ENCODE measurements around the gene PHTF1. TPM values are rescaled to one million over a fixed set of nuclear protein-coding genes. Genes with fewer than 3 reads are reported as not detected.
"Not testable (repeated sequence)": the region's sequence is repeated elsewhere in the genome, so short reads cannot be mapped to it uniquely, and the experiment has no call there.

PHTF1 gene
- total RNA-seq, 2 donors from 2014 or later = 12.9 to 16.2 TPM

- Mint-ChIP-seq H3K9me3 (no peaks in the 10 kb centered on the region), H3K36me3 (ENCODE audit: insufficient read depth in 2 of 2) (peaks cover 0 to 2% of the 10 kb centered on the region in 2 donors), H3K27ac (no peak overlapping the region), H3K4me1 (ENCODE audit: low read depth) (peaks cover 11% of the 10 kb centered on the region), H3K4me3 (no peak overlapping the region), H3K27me3 (ENCODE audit: low read depth) (no peaks in the 10 kb centered on the region)
- ATAC-seq (replicated peaks in 1 of 2) (no peak), DNase-seq (no peak)
Observed at GRCh38 chr1:113744114-113744513, 15.2 kb downstream of the PHTF1 start.

- peak overlapping the region; percentile 9 for H3K27ac Mint-ChIP-seq
- no peaks in the 10 kb centered on the region for H3K27me3 Mint-ChIP-seq (ENCODE audit: low read depth)
- H3K4me3 Mint-ChIP-seq = peak overlapping the region; percentile 5 to 54
- no peaks in the 10 kb centered on the region for H3K9me3 Mint-ChIP-seq
- DNase-seq (no peak), ATAC-seq (replicated peaks in 1 of 2) (peak; percentile 92 to 93)
- peaks cover 0 to 2% of the 10 kb centered on the region in 2 donors for H3K36me3 Mint-ChIP-seq (ENCODE audit: insufficient read depth in 2 of 2)
- peaks cover 11% of the 10 kb centered on the region for H3K4me1 Mint-ChIP-seq (ENCODE audit: low read depth)
Observed at GRCh38 chr1:113742515-113742914, 16.8 kb downstream of the PHTF1 start.

- ATAC-seq (replicated peaks in 1 of 2) (no peak), DNase-seq (no peak)
- Mint-ChIP-seq H3K27ac (no peak overlapping the region), H3K4me1 (ENCODE audit: low read depth) (peaks cover 11% of the 10 kb centered on the region), H3K9me3 (no peaks in the 10 kb centered on the region), H3K36me3 (ENCODE audit: insufficient read depth in 2 of 2) (peaks cover 0 to 2% of the 10 kb centered on the region in 2 donors), H3K4me3 (no peak overlapping the region), H3K27me3 (ENCODE audit: low read depth) (no peaks in the 10 kb centered on the region)
Observed at GRCh38 chr1:113734357-113735055, 24.8 kb downstream of the PHTF1 start.

- peaks cover 11% of the 10 kb centered on the region for H3K4me1 Mint-ChIP-seq (ENCODE audit: low read depth)
- no peaks in the 10 kb centered on the region for H3K9me3 Mint-ChIP-seq
- H3K36me3 Mint-ChIP-seq (ENCODE audit: insufficient read depth in 2 of 2) = peaks cover 2 to 4% of the 10 kb centered on the region in 2 donors
- no peak overlapping the region for H3K27ac Mint-ChIP-seq
- no peaks in the 10 kb centered on the region for H3K27me3 Mint-ChIP-seq (ENCODE audit: low read depth)
- H3K4me3 Mint-ChIP-seq = no peak overlapping the region
- peak in 1 of 2 donors; percentile 3 for DNase-seq
- ATAC-seq (replicated peaks in 1 of 2) = no peak
Observed at GRCh38 chr1:113732802-113733201, 26.5 kb downstream of the PHTF1 start.

- no peak overlapping the region for H3K27ac Mint-ChIP-seq
- peaks cover 17 to 36% of the 10 kb centered on the region in 2 donors for H3K36me3 Mint-ChIP-seq (ENCODE audit: insufficient read depth in 2 of 2)
- H3K27me3 Mint-ChIP-seq (ENCODE audit: low read depth) = no peaks in the 10 kb centered on the region
- ATAC-seq (replicated peaks in 1 of 2) (no peak), DNase-seq (no peak)
- no peaks in the 10 kb centered on the region for H3K4me1 Mint-ChIP-seq (ENCODE audit: low read depth)
- H3K4me3 Mint-ChIP-seq = no peak overlapping the region
- peaks cover 5 to 11% of the 10 kb centered on the region in 2 donors for H3K9me3 Mint-ChIP-seq
Observed at GRCh38 chr1:113721010-113721409, 38.3 kb downstream of the PHTF1 start.

GRCh38 chr1:113718621-113719020 lies 40.7 kb downstream of the PHTF1 start:
- H3K27me3 Mint-ChIP-seq (ENCODE audit: low read depth); ATAC-seq (replicated peaks in 1 of 2); H3K4me3 Mint-ChIP-seq; DNase-seq; H3K4me1 Mint-ChIP-seq (ENCODE audit: low read depth); H3K27ac Mint-ChIP-seq: not testable (repeated sequence)
- Mint-ChIP-seq H3K9me3 (peaks cover 5 to 11% of the 10 kb centered on the region in 2 donors), H3K36me3 (ENCODE audit: insufficient read depth in 2 of 2) (peaks cover 23 to 38% of the 10 kb centered on the region in 2 donors)

- Mint-ChIP-seq H3K9me3 (peaks cover 5 to 11% of the 10 kb centered on the region in 2 donors), H3K36me3 (ENCODE audit: insufficient read depth in 2 of 2) (peaks cover 25 to 38% of the 10 kb centered on the region in 2 donors)
- not testable (repeated sequence) for H3K27ac Mint-ChIP-seq; DNase-seq; H3K4me3 Mint-ChIP-seq; H3K4me1 Mint-ChIP-seq (ENCODE audit: low read depth); ATAC-seq (replicated peaks in 1 of 2); H3K27me3 Mint-ChIP-seq (ENCODE audit: low read depth)
Observed at GRCh38 chr1:113717506-113717905, 41.8 kb downstream of the PHTF1 start.

GRCh38 chr1:113714606-113715269 lies 44.5 kb downstream of the PHTF1 start:
- H3K4me3 Mint-ChIP-seq = no peak overlapping the region
- peaks cover 5% of the 10 kb centered on the region for H3K4me1 Mint-ChIP-seq (ENCODE audit: low read depth)
- peaks cover 5 to 11% of the 10 kb centered on the region in 2 donors for H3K9me3 Mint-ChIP-seq
- H3K27me3 Mint-ChIP-seq (ENCODE audit: low read depth) = no peaks in the 10 kb centered on the region
- H3K36me3 Mint-ChIP-seq (ENCODE audit: insufficient read depth in 2 of 2) = peaks cover 24 to 27% of the 10 kb centered on the region in 2 donors
- DNase-seq (no peak), ATAC-seq (replicated peaks in 1 of 2) (no peak)
- no peak overlapping the region for H3K27ac Mint-ChIP-seq

GRCh38 chr1:113701429-113701828 lies 57.9 kb downstream of the PHTF1 start:
- no peak overlapping the region for H3K4me3 Mint-ChIP-seq
- DNase-seq (no peak), ATAC-seq (replicated peaks in 1 of 2) (no peak)
- no peaks in the 10 kb centered on the region for H3K9me3 Mint-ChIP-seq
- H3K27me3 Mint-ChIP-seq (ENCODE audit: low read depth) = no peaks in the 10 kb centered on the region
- H3K4me1 Mint-ChIP-seq (ENCODE audit: low read depth) = peaks cover 12% of the 10 kb centered on the region
- no peak overlapping the region for H3K27ac Mint-ChIP-seq
- H3K36me3 Mint-ChIP-seq (ENCODE audit: insufficient read depth in 2 of 2) = peaks cover 0 to under 1% of the 10 kb centered on the region in 2 donors

GRCh38 chr1:113694910-113695309 lies 64.4 kb downstream of the PHTF1 start:
- DNase-seq = no peak
- H3K9me3 Mint-ChIP-seq = peaks cover 13 to 18% of the 10 kb centered on the region in 2 donors
- H3K27ac Mint-ChIP-seq = no peak overlapping the region
- H3K36me3 Mint-ChIP-seq (ENCODE audit: insufficient read depth in 2 of 2) = peaks cover 15 to 29% of the 10 kb centered on the region in 2 donors
- H3K4me1 Mint-ChIP-seq (ENCODE audit: low read depth) = no peaks in the 10 kb centered on the region
- H3K4me3 Mint-ChIP-seq = no peak overlapping the region
- no peak for ATAC-seq (replicated peaks in 1 of 2)
- no peaks in the 10 kb centered on the region for H3K27me3 Mint-ChIP-seq (ENCODE audit: low read depth)

- H3K27ac Mint-ChIP-seq = no peak overlapping the region
Observed at GRCh38 chr1:113692824-113693431, 66.4 kb downstream of the PHTF1 start.

GRCh38 chr1:113692342-113692741 lies 66.9 kb downstream of the PHTF1 start:
- no peak overlapping the region for H3K27ac Mint-ChIP-seq
- H3K4me3 Mint-ChIP-seq = no peak overlapping the region
- no peaks in the 10 kb centered on the region for H3K27me3 Mint-ChIP-seq (ENCODE audit: low read depth)
- H3K9me3 Mint-ChIP-seq = peaks cover 13 to 18% of the 10 kb centered on the region in 2 donors
- peaks cover 15 to 29% of the 10 kb centered on the region in 2 donors for H3K36me3 Mint-ChIP-seq (ENCODE audit: insufficient read depth in 2 of 2)
- no peaks in the 10 kb centered on the region for H3K4me1 Mint-ChIP-seq (ENCODE audit: low read depth)
- ATAC-seq (replicated peaks in 1 of 2) (no peak), DNase-seq (no peak)

More at GRCh38 chr1:113692824-113693431, 66.4 kb downstream of the PHTF1 start:
- Mint-ChIP-seq H3K9me3 (peaks cover 13 to 18% of the 10 kb centered on the region in 2 donors), H3K4me3 (no peak overlapping the region), H3K4me1 (ENCODE audit: low read depth) (no peaks in the 10 kb centered on the region), H3K36me3 (ENCODE audit: insufficient read depth in 2 of 2) (peaks cover 15 to 29% of the 10 kb centered on the region in 2 donors), H3K27me3 (ENCODE audit: low read depth) (no peaks in the 10 kb centered on the region)
- DNase-seq (no peak), ATAC-seq (replicated peaks in 1 of 2) (no peak)

- no peak overlapping the region for H3K4me3 Mint-ChIP-seq
- H3K4me1 Mint-ChIP-seq (ENCODE audit: low read depth) = no peaks in the 10 kb centered on the region
- H3K27me3 Mint-ChIP-seq (ENCODE audit: low read depth) = no peaks in the 10 kb centered on the region
- no peak overlapping the region for H3K27ac Mint-ChIP-seq
- peaks cover 15 to 29% of the 10 kb centered on the region in 2 donors for H3K36me3 Mint-ChIP-seq (ENCODE audit: insufficient read depth in 2 of 2)
- H3K9me3 Mint-ChIP-seq = peaks cover 13 to 18% of the 10 kb centered on the region in 2 donors
- ATAC-seq (replicated peaks in 1 of 2) (no peak), DNase-seq (no peak)
Observed at GRCh38 chr1:113691184-113691583, 68.1 kb downstream of the PHTF1 start.

All from activated T-cell treated with anti-CD3 and anti-CD28 coated beads, Interleukin-2, amount 50 U/mL, for 72 hours (primary cell).